DMS79 (cell line): ENCODE data around the gene RFC3.
"Not testable (repeated sequence)": the region's sequence is repeated elsewhere in the genome, so short reads cannot be mapped to it uniquely, and the experiment has no call there.

Experiments used
- DNase-seq: peaks from one replicate; lab custom pipeline; 2025; lab: John Stamatoyannopoulos, UW

RFC3 gene

DNA sequence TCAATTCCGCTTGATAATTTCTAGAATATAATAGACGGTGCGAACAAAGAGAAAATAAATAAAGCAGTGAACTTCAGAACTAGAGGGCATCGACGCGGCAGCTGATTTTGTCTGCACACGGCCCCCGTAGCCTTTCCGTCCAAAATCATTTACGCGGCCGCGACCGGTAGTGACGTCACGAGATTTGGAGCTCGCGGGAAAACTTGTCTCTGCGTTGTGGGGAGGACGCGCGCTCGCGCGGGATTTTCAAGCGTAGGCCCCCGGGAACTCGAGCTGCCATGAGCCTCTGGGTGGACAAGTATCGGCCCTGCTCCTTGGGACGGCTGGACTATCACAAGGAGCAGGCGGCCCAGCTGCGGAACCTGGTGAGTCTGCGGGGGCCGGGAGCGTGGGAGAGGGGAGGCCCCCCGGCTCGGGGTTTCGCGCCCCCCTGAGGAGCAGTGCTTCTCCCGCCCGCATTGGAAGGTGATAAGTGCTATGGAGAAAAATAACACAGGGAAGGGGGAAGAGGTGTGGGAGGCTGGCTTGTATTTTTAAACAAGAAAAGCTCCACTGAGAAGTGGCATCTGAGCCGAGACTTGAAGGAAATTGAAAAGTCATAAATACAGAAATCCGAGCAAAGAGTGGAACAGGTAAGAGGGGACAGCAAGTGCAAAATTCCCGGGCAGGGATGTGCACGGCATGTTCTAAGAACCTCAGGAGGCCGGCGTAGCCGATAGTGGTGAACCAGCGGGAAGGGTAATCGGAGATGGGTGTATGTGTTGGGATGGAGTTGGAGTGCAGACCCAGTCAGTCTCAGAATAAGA lies at the start of gene RFC3:
Gene RFC3, plus strand, starts transcription at position 249 of the 806 bp plus-strand sequence. Its CDS starts 30 bp downstream, at position 279.
- peak; percentile 77 for DNase-seq

DNA sequence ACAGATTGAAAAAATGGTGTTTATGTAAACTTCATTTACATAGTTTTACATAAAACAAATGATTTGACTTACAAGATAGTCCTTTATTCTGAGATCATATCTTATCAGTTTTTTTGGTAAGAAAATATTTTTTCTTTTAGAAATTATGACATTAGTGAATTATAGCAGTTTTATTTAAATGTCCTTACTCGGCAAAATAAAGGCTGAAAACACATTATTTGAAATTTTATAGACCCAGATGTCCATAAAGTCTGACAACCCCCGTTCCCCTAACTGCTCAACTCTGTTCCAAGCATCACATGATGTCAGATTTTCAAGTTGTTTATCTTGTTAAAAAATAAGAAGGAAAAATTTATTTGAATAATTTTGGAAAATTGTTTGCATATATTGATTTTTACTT lies 46.7 kb upstream of the RFC3 start:
- no peak for DNase-seq

DNA sequence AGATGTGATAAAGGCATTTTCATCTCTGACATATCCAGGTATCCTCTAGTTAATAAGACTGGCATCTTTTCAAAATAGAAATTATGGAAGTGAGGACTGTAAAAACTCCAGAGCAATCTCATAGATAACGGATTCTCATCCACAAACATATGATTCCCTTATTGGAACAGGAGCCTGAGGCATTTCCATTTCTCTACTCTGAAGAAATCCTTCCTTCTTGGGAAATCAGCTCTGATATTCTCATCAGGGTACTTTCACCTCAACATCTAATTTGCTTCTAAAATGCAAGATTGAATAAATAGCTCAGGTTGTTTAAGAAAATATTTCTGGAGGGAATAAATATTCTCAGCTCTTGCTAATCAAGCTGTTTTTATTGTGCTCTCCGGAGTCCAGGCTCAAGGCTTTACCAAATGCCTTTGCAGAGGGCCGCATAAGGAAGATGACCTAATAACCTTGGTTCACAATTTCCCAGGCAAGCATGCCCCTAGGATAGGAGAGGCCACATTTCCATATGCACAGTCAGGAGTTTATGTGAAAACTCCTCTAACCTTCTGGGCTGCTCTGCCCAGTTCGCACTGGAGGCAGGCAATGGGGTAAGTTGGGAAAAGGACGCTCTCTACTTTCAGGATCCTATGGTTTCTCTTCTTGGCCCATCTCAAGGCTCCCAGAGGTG lies 44.0 kb upstream of the RFC3 start:
- DNase-seq, result no peak

- peak; percentile 18 for DNase-seq
Measured at GRCh38 chr13:33775339-33776108, 42.4 kb upstream of the RFC3 start.

- no peak for DNase-seq
Measured at GRCh38 chr13:33776239-33776881, 41.6 kb upstream of the RFC3 start.

GRCh38 chr13:33782631-33783030 lies 35.3 kb upstream of the RFC3 start:
- DNase-seq, result no peak

DNA sequence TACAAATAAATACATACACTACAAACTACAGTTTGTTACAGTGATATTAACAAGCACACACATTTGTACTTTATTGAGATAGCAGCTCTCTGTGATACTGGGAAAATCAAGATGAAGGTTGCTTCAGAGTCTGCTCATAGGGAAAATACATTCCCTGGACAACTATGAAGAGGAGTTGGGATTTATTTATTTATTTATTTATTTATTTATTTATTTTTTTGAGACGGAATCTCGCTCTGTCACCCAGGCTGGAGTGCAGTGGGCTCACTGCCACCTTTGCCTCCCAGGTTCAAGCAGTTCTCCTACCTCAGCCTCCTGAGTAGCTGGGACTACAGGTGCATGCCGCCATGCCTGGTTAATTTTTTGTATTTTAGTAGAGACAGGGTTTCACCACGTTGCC lies 34.7 kb upstream of the RFC3 start:
- DNase-seq, result not testable (repeated sequence)

- DNase-seq, result no peak
Measured at GRCh38 chr13:33784738-33785137, 33.2 kb upstream of the RFC3 start.

DNA sequence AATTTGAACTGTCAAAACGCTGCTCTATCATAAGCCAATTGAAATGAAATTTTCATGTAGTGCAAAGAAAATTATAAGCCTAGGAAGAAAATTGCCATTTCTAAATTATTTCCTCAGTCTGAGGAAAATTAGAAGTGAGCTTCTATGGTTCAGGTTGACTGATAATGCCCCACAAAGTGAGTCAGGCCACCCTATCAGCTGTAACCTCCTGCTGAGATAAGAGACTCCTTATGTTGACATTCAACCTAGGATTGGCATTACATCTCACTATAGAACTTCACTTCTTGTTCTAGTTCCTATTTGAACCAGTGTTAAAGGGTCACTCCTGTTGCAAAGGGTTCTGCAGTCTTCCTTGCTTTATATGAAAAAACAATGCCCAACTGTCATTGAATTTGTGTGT lies 32.6 kb upstream of the RFC3 start:
- no peak for DNase-seq

- DNase-seq, result no peak
Measured at GRCh38 chr13:33787051-33787591, 30.8 kb upstream of the RFC3 start.

DNA sequence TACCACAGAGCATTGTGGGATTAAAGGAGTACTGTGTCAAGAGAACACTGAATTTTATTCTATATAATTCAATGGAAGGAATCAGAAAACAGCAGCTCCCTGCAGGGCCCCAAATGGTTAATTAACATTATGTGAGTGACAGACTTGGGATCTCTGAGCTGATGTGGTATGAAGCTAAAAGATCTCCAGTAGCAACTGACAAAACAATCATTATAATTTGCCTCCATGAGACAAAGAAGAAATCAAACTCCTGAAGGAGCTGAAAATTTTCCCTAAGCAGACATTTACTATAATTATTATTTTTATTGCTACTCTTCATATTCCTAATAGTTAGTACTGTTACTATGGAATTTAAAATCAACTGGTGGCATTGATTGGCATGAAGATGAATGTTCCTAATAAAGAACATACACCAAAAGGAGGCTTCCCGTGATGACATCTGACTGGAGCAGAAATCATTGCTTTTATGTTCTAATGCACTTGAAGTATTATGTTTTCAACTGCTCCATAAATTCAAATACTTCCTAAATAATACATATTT lies 28.8 kb upstream of the RFC3 start:
- DNase-seq, result no peak

GRCh38 chr13:33789739-33790138 lies 28.2 kb upstream of the RFC3 start:
- no peak for DNase-seq

- DNase-seq, result no peak
Measured at GRCh38 chr13:33793726-33794125, 24.2 kb upstream of the RFC3 start.

GRCh38 chr13:33794576-33794975 lies 23.4 kb upstream of the RFC3 start:
- DNase-seq, result no peak

DNA sequence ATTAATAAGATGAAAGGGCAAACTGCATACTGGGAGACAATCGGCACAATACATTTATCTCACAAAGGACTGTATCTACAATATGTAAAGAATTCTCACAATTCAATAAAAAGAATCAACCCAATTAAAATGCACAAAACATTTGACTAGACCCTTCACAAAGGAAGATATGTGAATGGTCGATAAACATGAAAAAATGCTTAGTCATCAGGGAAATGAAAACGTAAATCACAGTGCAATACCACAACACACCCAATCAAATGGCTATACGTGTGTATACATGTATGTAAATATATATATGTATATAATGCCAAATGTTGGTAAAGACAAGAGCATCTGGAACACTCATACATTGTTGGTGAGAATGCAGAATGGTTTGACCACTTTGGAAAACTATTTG lies 21.9 kb upstream of the RFC3 start:
- DNase-seq, result no peak

DNA sequence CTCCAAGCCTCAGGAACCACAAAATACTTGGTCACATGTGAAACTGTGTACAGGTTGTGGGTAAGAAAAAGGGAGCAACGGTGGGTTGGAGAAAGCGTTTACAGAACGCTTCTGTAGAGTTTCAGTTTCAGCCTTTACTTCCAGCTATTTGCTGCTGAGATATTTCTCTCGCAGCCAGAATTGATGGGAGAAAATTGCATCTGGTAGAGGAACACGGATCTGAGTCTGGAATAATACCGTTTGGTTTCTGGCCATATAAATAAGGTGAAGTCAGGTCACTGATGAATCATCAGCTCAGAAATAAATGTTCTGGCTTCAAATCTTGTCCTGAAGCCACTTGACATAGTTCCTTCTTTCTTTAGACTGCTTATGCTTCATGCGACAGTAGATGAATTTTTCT lies 20.3 kb upstream of the RFC3 start:
- DNase-seq, result no peak

DNA sequence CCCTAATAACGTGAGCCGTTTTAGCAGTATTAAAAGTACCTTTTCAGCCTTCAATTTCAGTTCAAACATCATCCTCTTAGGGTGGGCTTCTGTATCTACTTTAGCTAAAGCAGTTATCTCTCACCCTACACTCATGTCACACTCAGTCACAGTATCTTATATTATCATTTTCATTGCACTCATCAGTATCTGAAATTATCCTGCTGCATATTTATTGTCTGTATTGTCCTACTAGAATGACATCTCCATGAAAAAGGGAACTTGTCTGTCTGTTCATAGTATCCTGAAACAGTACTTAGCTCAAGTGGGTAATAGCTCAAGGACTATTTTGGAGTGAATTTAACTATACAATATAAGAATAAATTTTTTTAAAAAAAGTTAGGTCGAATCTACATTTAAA lies 19.9 kb upstream of the RFC3 start:
- DNase-seq, result no peak

DNA sequence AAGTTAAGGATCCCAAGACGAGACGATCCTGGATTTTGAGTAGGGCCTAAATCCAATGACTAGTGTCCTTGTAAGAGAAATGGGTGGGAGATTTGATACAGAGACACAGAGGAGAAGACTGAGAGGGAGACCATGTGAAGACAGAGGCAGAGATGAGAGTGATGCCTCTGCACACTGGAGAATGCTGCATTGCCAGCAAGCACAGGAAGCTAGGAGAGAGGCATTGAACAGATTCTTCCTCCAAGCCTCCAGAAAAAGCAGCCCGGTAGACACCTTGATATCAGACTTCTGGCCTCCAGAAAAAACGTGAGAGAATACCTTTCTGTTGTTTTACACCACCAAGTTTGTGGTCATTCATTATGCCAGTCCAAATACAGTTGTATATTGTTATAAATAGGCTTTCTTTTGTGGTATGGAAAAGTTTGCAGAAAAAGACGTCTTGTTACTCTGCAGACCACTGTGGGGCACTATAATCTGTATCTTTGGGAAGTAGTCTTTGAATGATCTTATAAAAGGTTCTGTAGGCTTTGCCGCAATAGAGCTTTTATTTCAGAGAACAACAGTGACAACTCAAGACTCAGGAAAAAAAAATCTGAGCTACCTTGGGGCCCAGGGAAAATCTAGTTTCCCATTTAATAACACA lies 17.9 kb upstream of the RFC3 start:
- DNase-seq, result no peak

DNA sequence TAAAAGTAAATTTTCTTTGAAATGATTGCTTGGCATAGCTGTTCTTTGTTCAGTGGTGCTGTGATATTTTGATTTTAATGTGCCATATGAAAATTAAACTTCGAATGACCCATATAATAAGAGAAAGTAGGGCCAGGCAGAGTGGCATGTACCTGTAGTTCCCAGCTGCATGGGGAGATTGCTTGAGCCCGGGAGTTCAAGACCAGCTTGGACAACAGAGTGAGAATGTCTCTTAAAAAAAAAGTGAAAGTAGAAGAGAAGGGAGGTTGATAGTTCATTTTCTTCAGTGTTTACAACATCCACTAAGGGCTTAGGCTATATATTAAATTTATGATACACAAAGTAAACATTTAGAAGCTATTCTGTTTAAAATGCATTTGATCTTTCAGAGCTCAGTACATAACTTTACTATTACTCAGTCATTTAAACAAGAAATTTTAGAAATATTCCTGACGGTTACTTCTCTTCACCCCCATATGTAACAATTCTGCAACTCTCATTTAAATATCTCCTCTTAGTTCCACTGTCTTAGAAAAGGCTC lies 17.2 kb upstream of the RFC3 start:
- no peak for DNase-seq

DNA sequence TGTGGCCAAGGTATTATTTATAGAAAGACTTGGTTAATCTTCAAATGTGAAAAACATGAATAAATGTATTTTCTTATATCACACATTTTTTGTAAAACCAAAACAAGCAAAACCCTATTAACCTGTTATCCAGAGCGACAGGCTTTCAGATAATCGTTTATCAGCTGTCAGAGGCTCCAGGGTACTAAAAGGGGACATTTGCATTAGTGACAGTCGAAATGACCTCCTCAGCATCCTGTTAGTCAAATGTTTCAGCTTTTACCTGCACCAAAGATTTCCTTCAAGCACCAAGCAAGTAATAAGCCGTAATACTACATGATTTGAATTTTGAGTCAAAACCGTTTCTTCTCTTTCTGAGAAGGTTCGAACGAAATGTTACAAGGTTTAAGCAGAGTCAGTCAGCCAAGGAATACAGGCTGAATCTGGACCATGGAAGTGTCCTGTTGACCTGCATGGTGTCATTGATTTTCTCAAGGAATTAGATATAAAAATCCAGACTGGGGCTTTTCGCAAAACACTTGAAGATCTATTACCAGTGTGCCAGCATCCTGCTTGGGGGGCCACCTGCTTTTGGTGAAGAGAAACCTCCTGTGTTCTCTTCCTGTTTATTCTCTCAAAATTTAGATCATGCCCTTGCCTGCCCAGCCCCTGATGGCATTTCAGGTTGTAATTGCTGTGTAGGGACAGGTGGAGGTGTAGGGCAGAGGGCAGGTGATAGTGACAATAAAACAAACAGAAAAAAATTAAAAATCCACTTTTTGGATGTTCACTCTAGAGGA lies 11.3 kb upstream of the RFC3 start:
- DNase-seq, result no peak
